ENCODE measurements around the gene MRPL28. TPM values are rescaled to one million over a fixed set of nuclear protein-coding genes. Genes with fewer than 3 reads are reported as not detected.

MRPL28 gene
- total RNA-seq, 2 donors from 2014 or later = 83.4 to 84.3 TPM

DNA sequence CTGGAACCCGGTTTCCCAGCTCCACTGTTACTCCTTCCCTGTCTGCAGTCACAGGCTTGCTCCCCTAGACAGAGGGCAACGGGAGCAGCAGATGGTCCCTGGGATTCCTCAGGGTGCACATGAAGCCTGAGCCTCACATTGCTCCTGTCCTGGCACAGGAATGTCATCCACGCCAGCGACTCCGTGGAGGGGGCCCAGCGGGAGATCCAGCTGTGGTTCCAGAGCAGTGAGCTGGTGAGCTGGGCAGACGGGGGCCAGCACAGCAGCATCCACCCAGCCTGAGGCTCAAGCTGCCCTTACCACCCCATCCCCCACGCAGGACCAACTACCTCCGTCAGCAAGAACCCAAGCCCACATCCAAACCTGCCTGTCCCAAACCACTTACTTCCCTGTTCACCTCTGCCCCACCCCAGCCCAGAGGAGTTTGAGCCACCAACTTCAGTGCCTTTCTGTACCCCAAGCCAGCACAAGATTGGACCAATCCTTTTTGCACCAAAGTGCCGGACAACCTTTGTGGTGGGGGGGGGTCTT, 29.8 kb upstream of the MRPL28 start:
- intact Hi-C loops (cut with DNase I) = no loop called here
- Histone ChIP-seq H3K36me3 (no peaks in the 10 kb centered on the region), H3K4me3 (no peak overlapping the region), H3K4me1 (replicated peaks) (peaks cover 11% of the 10 kb centered on the region), H3K9me3 (no peaks in the 10 kb centered on the region), H3K27me3 (replicated peaks; ENCODE audit: insufficient read depth) (no peaks in the 10 kb centered on the region), H3K27ac (peak overlapping the region; percentile 94)
- TF ChIP-seq POLR2A (IDR thresholded peaks at IDR 0.05) (no peak), POLR2AphosphoS5 (IDR thresholded peaks at IDR 0.05) (no peak)
- TF ChIP-seq, protein P1, sequence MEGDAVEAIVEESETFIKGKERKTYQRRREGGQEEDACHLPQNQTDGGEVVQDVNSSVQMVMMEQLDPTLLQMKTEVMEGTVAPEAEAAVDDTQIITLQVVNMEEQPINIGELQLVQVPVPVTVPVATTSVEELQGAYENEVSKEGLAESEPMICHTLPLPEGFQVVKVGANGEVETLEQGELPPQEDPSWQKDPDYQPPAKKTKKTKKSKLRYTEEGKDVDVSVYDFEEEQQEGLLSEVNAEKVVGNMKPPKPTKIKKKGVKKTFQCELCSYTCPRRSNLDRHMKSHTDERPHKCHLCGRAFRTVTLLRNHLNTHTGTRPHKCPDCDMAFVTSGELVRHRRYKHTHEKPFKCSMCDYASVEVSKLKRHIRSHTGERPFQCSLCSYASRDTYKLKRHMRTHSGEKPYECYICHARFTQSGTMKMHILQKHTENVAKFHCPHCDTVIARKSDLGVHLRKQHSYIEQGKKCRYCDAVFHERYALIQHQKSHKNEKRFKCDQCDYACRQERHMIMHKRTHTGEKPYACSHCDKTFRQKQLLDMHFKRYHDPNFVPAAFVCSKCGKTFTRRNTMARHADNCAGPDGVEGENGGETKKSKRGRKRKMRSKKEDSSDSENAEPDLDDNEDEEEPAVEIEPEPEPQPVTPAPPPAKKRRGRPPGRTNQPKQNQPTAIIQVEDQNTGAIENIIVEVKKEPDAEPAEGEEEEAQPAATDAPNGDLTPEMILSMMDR (IDR thresholded peaks at IDR 0.05) = no peak
- DNase-seq (ENCODE audit: low spot score) = no peak
- 79% methylated on average over 10 of the region's 10 CpGs for WGBS

DNA sequence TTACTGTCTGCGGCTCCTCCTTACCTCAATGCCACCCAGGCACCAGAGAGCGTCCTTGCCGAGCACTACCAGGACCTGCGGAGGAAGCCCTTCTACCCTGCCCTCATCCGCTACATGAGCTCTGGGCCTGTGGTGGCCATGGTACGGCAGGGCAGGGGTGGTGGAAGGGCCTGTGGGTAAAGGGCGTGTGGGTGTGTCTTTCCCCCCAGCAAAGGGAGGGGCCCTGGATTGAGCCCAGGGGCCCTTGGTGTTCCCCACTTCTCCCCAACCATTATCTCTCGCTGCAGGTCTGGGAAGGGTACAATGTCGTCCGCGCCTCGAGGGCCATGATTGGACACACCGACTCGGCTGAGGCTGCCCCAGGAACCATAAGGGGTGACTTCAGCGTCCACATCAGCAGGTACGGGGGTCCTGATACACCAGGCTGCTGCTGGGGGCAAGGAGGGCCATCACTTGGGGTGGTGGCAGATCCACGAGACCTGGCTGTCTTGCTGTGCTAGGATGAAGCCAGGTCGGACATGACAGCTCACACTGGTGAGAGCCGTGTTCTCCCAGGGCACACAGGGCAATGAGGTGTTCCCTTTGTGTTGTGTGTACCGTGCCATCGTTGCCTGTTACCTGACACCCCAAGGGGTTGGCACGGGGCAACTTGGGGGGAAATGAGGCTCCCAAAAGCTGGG, 29.1 kb upstream of the MRPL28 start:
- intact Hi-C loops (cut with DNase I) = no loop called here
- TF ChIP-seq, protein P1 (IDR thresholded peaks at IDR 0.05) = no peak
- no peak for TF ChIP-seq POLR2A (IDR thresholded peaks at IDR 0.05)
- no peak for TF ChIP-seq POLR2AphosphoS5 (IDR thresholded peaks at IDR 0.05)
- H3K4me1 ChIP-seq (replicated peaks) = peaks cover 11% of the 10 kb centered on the region
- H3K27me3 ChIP-seq (replicated peaks; ENCODE audit: insufficient read depth) = no peaks in the 10 kb centered on the region
- WGBS = 79% methylated on average over 22 of the region's 22 CpGs
- no peaks in the 10 kb centered on the region for H3K9me3 ChIP-seq
- no peak for DNase-seq (ENCODE audit: low spot score)
- H3K27ac ChIP-seq = peak overlapping the region in 1 of 2 donors; percentile 94
- H3K36me3 ChIP-seq = no peaks in the 10 kb centered on the region
- no peak overlapping the region for H3K4me3 ChIP-seq

DNA sequence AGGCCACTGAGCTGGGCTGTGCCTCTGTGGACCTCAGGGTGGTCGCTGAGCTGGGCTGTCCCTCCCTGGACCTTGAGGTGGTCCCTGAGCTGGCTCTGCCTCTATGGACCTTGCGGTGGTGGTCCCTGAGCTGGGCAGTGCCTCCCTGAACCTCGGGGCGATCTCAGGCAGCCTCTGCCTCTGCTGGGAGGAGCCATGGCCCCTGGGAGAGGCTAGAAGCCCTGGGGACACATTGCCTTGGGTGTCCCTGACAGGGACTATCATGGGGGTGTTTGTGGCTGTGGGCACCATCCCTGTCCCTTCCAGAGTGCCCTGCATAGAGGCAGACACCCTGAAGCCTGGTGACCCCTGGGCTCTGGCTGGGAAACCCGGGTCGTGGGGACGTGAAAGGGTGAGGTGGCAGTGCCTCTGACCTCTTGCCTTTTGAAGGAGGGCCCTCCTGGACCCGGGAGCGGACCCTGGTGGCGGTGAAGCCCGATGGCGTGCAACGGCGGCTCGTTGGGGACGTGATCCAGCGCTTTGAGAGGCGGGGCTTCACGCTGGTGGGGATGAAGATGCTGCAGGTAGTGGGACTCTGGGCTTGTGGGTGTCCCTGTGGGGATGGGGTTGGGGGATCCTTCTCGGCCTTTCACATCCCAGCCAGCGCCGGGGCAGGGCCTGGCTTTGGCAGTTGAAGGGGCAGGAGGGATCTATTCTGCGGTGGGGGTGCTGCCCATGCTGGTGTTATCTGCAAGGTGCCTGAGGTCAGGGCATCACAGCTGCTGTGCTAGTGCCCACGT, 28.4 kb upstream of the MRPL28 start:
- no peaks in the 10 kb centered on the region for H3K36me3 ChIP-seq
- H3K27ac ChIP-seq = peak overlapping the region; percentile 76 to 93
- DNase-seq (ENCODE audit: low spot score) = no peak
- no peaks in the 10 kb centered on the region for H3K27me3 ChIP-seq (replicated peaks; ENCODE audit: insufficient read depth)
- WGBS = 87% methylated on average over 20 of the region's 24 CpGs
- H3K9me3 ChIP-seq = no peaks in the 10 kb centered on the region
- peak overlapping the region in 1 of 2 donors; percentile 83 for H3K4me3 ChIP-seq
- TF ChIP-seq, protein P1 (IDR thresholded peaks at IDR 0.05) = no peak
- TF ChIP-seq POLR2A (IDR thresholded peaks at IDR 0.05) (no peak), POLR2AphosphoS5 (IDR thresholded peaks at IDR 0.05) (no peak)
- intact Hi-C loops (cut with DNase I) = no loop called here
- H3K4me1 ChIP-seq (replicated peaks) = peaks cover 11% of the 10 kb centered on the region

DNA sequence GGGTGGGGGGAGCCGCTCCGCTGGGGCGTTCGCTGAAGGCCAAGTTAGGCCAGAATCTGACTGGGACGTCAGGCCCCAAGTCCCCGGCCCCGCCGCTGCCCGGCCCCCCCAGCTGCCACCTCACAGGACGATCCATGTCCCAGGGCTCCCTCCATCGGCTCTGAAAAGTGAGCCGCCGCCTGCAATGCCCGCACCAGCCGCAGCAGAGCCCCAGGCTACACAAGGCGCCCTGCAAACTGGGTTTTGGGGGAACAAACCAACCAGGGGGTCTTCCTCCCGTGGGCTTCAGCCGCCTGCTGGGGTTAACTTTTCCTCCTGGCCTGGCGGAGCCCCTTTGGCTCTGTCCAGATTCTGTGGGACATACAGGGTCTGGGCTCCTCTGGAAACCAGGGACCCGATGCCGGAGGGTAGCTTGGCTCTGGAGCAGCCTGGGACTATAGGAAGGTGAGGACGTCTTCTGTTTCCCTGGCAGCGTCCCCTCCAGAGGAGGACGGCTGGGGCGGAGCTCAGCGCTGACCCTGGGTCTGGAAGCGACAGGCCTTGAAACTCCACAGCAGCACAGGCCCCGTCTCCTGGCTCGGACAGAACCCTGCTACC, 27.5 kb upstream of the MRPL28 start:
- WGBS = 18% methylated on average over 25 of the region's 29 CpGs
- DNase-seq (ENCODE audit: low spot score) = peak; percentile 82
- H3K4me1 ChIP-seq (replicated peaks) = peaks cover 11% of the 10 kb centered on the region
- H3K36me3 ChIP-seq = no peaks in the 10 kb centered on the region
- intact Hi-C loops (cut with DNase I) = no loop called here
- H3K27me3 ChIP-seq (replicated peaks; ENCODE audit: insufficient read depth) = no peaks in the 10 kb centered on the region
- TF ChIP-seq POLR2AphosphoS5 (IDR thresholded peaks at IDR 0.05) (no peak), POLR2A (IDR thresholded peaks at IDR 0.05) (no peak)
- TF ChIP-seq, protein P1 (IDR thresholded peaks at IDR 0.05) = peak in 3 of 4 experiments; percentile 21 to 74 (median 68)
- peak overlapping the region; percentile 66 to 83 for H3K4me3 ChIP-seq
- H3K27ac ChIP-seq = peak overlapping the region; percentile 76 to 93
- no peaks in the 10 kb centered on the region for H3K9me3 ChIP-seq

All from prostate gland (tissue), 2 donors.